Endothelial cell of umbilical vein (primary cell): Measurements from ENCODE around the gene SMIM41.

ENCODE experiments used
- EZH2 ChIP-seq: IDR thresholded peaks from 2 replicates; pipeline ENCODE4 v1.6.1; 2012; ENCODE audit warnings: borderline replicate concordance, low read depth, mild to moderate bottlenecking, moderate library complexity, low read length, inconsistent platforms; ENCODE audit not compliant: severe bottlenecking
- FOS ChIP-seq: IDR thresholded peaks from 2 replicates; pipeline ENCODE4 v1.6.1; 2011; ENCODE audit warnings: mild to moderate bottlenecking, low read length, moderate library complexity, borderline replicate concordance; ENCODE audit not compliant: insufficient read depth
- GATA2 ChIP-seq: IDR thresholded peaks from 2 replicates; pipeline ENCODE4 v1.7.0; 2011; ENCODE audit warnings: low read depth, mild to moderate bottlenecking, moderate library complexity, mixed read lengths, low read length; ENCODE audit not compliant: insufficient read length, insufficient read depth
- JUN ChIP-seq: IDR thresholded peaks from 2 replicates; pipeline ENCODE4 v1.6.1; 2011; ENCODE audit warnings: borderline replicate concordance, low read depth; ENCODE audit not compliant: insufficient read length, insufficient read depth
- MYC ChIP-seq: IDR thresholded peaks from one replicate; pipeline ENCODE4 v1.6.1; 2011; ENCODE audit warnings: mild to moderate bottlenecking, low read depth, low read length
- POLR2A ChIP-seq: IDR thresholded peaks from 2 replicates; pipeline ENCODE4 v1.6.1; 2012; ENCODE audit warnings: low read depth, mild to moderate bottlenecking, control low read depth, low read length
- POLR2AphosphoS5 ChIP-seq: IDR thresholded peaks from 2 replicates; pipeline ENCODE4 v1.6.1; 2012; ENCODE audit warnings: low read depth, mild to moderate bottlenecking, control low read depth, low read length, moderate library complexity; ENCODE audit not compliant: insufficient read depth
- TF ChIP-seq, protein P1 (sequence below), 2 donors: IDR thresholded peaks; 1 replicate in 1 of 2; 2 replicates in 1 of 2; pipeline ENCODE4 v1.5.1; 2011; ENCODE audit warnings: low read length in 2 of 2, mild to moderate bottlenecking in 2 of 2, moderate library complexity in 2 of 2, control low read depth in 1 of 2, inconsistent platforms in 1 of 2, low read depth in 1 of 2; ENCODE audit not compliant: insufficient read depth in 1 of 2; ENCODE audit errors: extremely low read depth in 1 of 2
- TF ChIP-seq, protein P2 (sequence below): IDR thresholded peaks from 2 replicates; pipeline ENCODE4 v1.6.1; 2011; ENCODE audit not compliant: insufficient read depth, insufficient read length

DNA sequence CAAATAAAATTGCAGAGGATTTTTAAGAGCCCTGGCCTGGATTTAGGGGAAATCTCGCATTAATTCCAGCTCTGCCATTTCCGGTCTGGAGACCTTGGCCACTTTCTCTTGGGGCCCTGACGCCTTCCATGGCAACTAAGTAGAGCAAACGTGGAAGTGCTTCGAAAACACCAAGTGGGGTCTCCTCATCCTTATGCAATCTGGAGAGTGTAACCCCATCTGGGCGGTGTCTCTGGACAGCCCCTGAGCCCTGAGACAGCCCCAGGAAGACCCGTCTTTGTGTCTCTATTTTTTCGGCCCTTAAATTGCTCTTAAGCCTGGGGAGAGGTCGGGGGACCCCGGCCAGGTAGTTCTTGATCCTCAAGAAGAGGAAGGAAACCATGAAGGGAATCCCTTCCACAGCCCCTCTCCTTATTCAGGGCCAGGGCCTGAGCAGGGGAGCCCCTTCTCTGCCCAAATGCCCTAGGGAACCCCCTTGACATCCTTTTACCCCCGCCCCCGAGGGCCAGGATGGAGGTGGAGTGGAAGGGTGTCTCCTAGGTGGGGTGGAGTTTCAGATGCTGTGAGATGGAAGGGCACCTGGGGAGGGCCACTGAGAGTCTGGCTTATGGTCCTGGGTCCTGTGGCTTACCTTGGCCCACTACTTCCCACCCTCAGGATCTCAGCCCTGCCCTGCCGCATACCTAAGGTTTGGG is 45.9 kb upstream of the SMIM41 start:
- TF ChIP-seq, protein P1, sequence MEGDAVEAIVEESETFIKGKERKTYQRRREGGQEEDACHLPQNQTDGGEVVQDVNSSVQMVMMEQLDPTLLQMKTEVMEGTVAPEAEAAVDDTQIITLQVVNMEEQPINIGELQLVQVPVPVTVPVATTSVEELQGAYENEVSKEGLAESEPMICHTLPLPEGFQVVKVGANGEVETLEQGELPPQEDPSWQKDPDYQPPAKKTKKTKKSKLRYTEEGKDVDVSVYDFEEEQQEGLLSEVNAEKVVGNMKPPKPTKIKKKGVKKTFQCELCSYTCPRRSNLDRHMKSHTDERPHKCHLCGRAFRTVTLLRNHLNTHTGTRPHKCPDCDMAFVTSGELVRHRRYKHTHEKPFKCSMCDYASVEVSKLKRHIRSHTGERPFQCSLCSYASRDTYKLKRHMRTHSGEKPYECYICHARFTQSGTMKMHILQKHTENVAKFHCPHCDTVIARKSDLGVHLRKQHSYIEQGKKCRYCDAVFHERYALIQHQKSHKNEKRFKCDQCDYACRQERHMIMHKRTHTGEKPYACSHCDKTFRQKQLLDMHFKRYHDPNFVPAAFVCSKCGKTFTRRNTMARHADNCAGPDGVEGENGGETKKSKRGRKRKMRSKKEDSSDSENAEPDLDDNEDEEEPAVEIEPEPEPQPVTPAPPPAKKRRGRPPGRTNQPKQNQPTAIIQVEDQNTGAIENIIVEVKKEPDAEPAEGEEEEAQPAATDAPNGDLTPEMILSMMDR (IDR thresholded peaks at IDR 0.05; ENCODE audit: extremely low read depth in 1 of 2, insufficient read depth in 1 of 2, low read depth in 1 of 2, low read length in 2 of 2), result no peak
- TF ChIP-seq EZH2, result no peak
- TF ChIP-seq JUN, result no peak
- TF ChIP-seq POLR2A, result no peak
- TF ChIP-seq MYC, result no peak
- no peak for TF ChIP-seq POLR2AphosphoS5
- TF ChIP-seq, protein P2, sequence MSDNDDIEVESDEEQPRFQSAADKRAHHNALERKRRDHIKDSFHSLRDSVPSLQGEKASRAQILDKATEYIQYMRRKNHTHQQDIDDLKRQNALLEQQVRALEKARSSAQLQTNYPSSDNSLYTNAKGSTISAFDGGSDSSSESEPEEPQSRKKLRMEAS, result no peak
- no peak for TF ChIP-seq FOS
- TF ChIP-seq GATA2, result no peak
